ENCODE results near the gene SLC7A11. TPM values are rescaled to one million over a fixed set of nuclear protein-coding genes. Genes with fewer than 3 reads are reported as not detected.

SLC7A11 gene
- total and polyA plus RNA-seq, 2 experiments from 2014 or later = 5.1 to 24.3 TPM

- Histone ChIP-seq H3K27me3 (no peaks in the 10 kb centered on the region), H3K4me1 (ENCODE audit: insufficient read depth) (peaks cover 9% of the 10 kb centered on the region), H3K9me3 (ENCODE audit: low read depth) (no peaks in the 10 kb centered on the region), H3K4me2 (no peak overlapping the region), H3K36me3 (replicated peaks; ENCODE audit: insufficient read depth, low read depth) (no peaks in the 10 kb centered on the region), H2AFZ (no peak overlapping the region), H4K20me1 (ENCODE audit: insufficient read depth, poor library complexity, severe bottlenecking) (no peaks in the 10 kb centered on the region), H3K4me3 (no peak overlapping the region), H3K9me2 (replicated peaks; ENCODE audit: insufficient read depth) (no peaks in the 10 kb centered on the region), H3K27ac (no peak overlapping the region), H3K79me2 (peaks cover 29% of the 10 kb centered on the region)
- TF ChIP-seq EZH2phosphoT487 (IDR thresholded peaks at IDR 0.05; ENCODE audit: low read depth, severe bottlenecking, unreplicated experiment) (no peak), EZH2 (IDR thresholded peaks at IDR 0.05; ENCODE audit: borderline replicate concordance) (no peak), CTCF (IDR thresholded peaks at IDR 0.05; ENCODE audit: poor library complexity) (no peak)
- no peak for DNase-seq (ENCODE audit: low spot score)
- 93% methylated on average over 2 of the region's 2 CpGs for WGBS (ENCODE audit: low lambda C conversion rate, missing lambda C conversion rate)
Observed at GRCh38 chr4:138236037-138236436, 6.1 kb downstream of the SLC7A11 start.

GRCh38 chr4:138235419-138235952 lies 6.7 kb downstream of the SLC7A11 start:
- H3K79me2 ChIP-seq = peaks cover 24% of the 10 kb centered on the region
- H3K4me1 ChIP-seq (ENCODE audit: insufficient read depth) = peaks cover 9% of the 10 kb centered on the region
- 61% methylated on average over 1 of the region's 1 CpG for WGBS (ENCODE audit: low lambda C conversion rate, missing lambda C conversion rate)
- no peaks in the 10 kb centered on the region for H3K27me3 ChIP-seq
- no peak overlapping the region for H3K4me3 ChIP-seq
- no peaks in the 10 kb centered on the region for H4K20me1 ChIP-seq (ENCODE audit: insufficient read depth, poor library complexity, severe bottlenecking)
- no peaks in the 10 kb centered on the region for H3K36me3 ChIP-seq (replicated peaks; ENCODE audit: insufficient read depth, low read depth)
- H3K9me3 ChIP-seq (ENCODE audit: low read depth) = no peaks in the 10 kb centered on the region
- no peaks in the 10 kb centered on the region for H3K9me2 ChIP-seq (replicated peaks; ENCODE audit: insufficient read depth)
- DNase-seq (ENCODE audit: low spot score) = no peak
- H2AFZ ChIP-seq = no peak overlapping the region
- no peak overlapping the region for H3K4me2 ChIP-seq
- no peak for TF ChIP-seq EZH2phosphoT487 (IDR thresholded peaks at IDR 0.05; ENCODE audit: low read depth, severe bottlenecking, unreplicated experiment)
- TF ChIP-seq EZH2 (IDR thresholded peaks at IDR 0.05; ENCODE audit: borderline replicate concordance) = no peak
- TF ChIP-seq CTCF (IDR thresholded peaks at IDR 0.05; ENCODE audit: poor library complexity) = no peak
- H3K27ac ChIP-seq = peak overlapping the region; percentile 29

GRCh38 chr4:138234248-138234647 lies 7.9 kb downstream of the SLC7A11 start:
- Histone ChIP-seq H3K27me3 (no peaks in the 10 kb centered on the region), H3K4me3 (no peak overlapping the region), H3K36me3 (replicated peaks; ENCODE audit: insufficient read depth, low read depth) (no peaks in the 10 kb centered on the region), H3K4me1 (ENCODE audit: insufficient read depth) (peaks cover 5% of the 10 kb centered on the region), H3K27ac (no peak overlapping the region), H3K9me3 (ENCODE audit: low read depth) (no peaks in the 10 kb centered on the region), H3K79me2 (peaks cover 14% of the 10 kb centered on the region), H3K4me2 (no peak overlapping the region), H2AFZ (no peak overlapping the region), H3K9me2 (replicated peaks; ENCODE audit: insufficient read depth) (no peaks in the 10 kb centered on the region), H4K20me1 (ENCODE audit: insufficient read depth, poor library complexity, severe bottlenecking) (no peaks in the 10 kb centered on the region)
- 100% methylated on average over 1 of the region's 1 CpG for WGBS (ENCODE audit: low lambda C conversion rate, missing lambda C conversion rate)
- no peak for TF ChIP-seq EZH2phosphoT487 (IDR thresholded peaks at IDR 0.05; ENCODE audit: low read depth, severe bottlenecking, unreplicated experiment)
- no peak for TF ChIP-seq EZH2 (IDR thresholded peaks at IDR 0.05; ENCODE audit: borderline replicate concordance)
- TF ChIP-seq CTCF (IDR thresholded peaks at IDR 0.05; ENCODE audit: poor library complexity) = no peak
- no peak for DNase-seq (ENCODE audit: low spot score)
